Activated CD4-positive, alpha-beta T cell treated with anti-CD3 and anti-CD28 coated beads for 48 hours (primary cell): ENCODE results near the gene COL6A6.

Experiments
- DNase-seq: peaks from one replicate; pipeline ENCODE4 v3.0.0-alpha.2; 2020

COL6A6 gene

GRCh38 chr3:130516645-130517512 is at the start of gene COL6A6:
Gene COL6A6, plus strand, starts transcription at chr3:130517177. Its CDS starts 43,188 bp downstream, at chr3:130560365.
- no peak for DNase-seq

GRCh38 chr3:130468311-130468710 is 48.7 kb upstream of the COL6A6 start:
- DNase-seq, result no peak

- no peak for DNase-seq
Measured at GRCh38 chr3:130470126-130470525, 46.9 kb upstream of the COL6A6 start.

GRCh38 chr3:130473416-130473815 is 43.6 kb upstream of the COL6A6 start:
- DNase-seq, result no peak

GRCh38 chr3:130480736-130481135 is 36.2 kb upstream of the COL6A6 start:
- DNase-seq, result no peak

- DNase-seq, result no peak
Measured at GRCh38 chr3:130488288-130488687, 28.7 kb upstream of the COL6A6 start.

GRCh38 chr3:130488769-130489450 is 28.1 kb upstream of the COL6A6 start:
- DNase-seq, result no peak

GRCh38 chr3:130490241-130490640 is 26.7 kb upstream of the COL6A6 start:
- no peak for DNase-seq

GRCh38 chr3:130491431-130491830 is 25.5 kb upstream of the COL6A6 start:
- no peak for DNase-seq

GRCh38 chr3:130504701-130505100 is 12.3 kb upstream of the COL6A6 start:
- DNase-seq, result no peak

GRCh38 chr3:130506031-130506430 is 10.9 kb upstream of the COL6A6 start:
- no peak for DNase-seq

- DNase-seq, result no peak
Measured at GRCh38 chr3:130507746-130508145, 9.2 kb upstream of the COL6A6 start.

- no peak for DNase-seq
Measured at GRCh38 chr3:130509008-130509407, 8.0 kb upstream of the COL6A6 start.

GRCh38 chr3:130514681-130515080 is 2.3 kb upstream of the COL6A6 start:
- no peak for DNase-seq

- DNase-seq, result no peak
Measured at GRCh38 chr3:130515755-130516154, 1.2 kb upstream of the COL6A6 start.

GRCh38 chr3:130517602-130518001 is 625 bp downstream of the COL6A6 start:
- no peak for DNase-seq

- no peak for DNase-seq
Measured at GRCh38 chr3:130519754-130520153, 2.8 kb downstream of the COL6A6 start.

GRCh38 chr3:130522399-130522798 is 5.4 kb downstream of the COL6A6 start:
- no peak for DNase-seq

GRCh38 chr3:130527426-130527825 is 10.4 kb downstream of the COL6A6 start:
- DNase-seq, result no peak

GRCh38 chr3:130528120-130528519 is 11.1 kb downstream of the COL6A6 start:
- no peak for DNase-seq

- no peak for DNase-seq
Measured at GRCh38 chr3:130529486-130530215, 12.7 kb downstream of the COL6A6 start.

- DNase-seq, result no peak
Measured at GRCh38 chr3:130533247-130533646, 16.3 kb downstream of the COL6A6 start.

GRCh38 chr3:130537673-130538304 is 20.8 kb downstream of the COL6A6 start:
- no peak for DNase-seq
